ENCODE results near the gene CXCR5.
"Not testable (repeated sequence)": the region's sequence is repeated elsewhere in the genome, so short reads cannot be mapped to it uniquely, and the experiment has no call there.

The CXCR5 gene

GRCh38 chr11:118883368-118884071 is at the start of gene CXCR5:
CXCR5 (plus strand) TSS chr11:118883892; CDS start chr11:118883942, 50 bp downstream.
- DNase-seq = no peak

DNA sequence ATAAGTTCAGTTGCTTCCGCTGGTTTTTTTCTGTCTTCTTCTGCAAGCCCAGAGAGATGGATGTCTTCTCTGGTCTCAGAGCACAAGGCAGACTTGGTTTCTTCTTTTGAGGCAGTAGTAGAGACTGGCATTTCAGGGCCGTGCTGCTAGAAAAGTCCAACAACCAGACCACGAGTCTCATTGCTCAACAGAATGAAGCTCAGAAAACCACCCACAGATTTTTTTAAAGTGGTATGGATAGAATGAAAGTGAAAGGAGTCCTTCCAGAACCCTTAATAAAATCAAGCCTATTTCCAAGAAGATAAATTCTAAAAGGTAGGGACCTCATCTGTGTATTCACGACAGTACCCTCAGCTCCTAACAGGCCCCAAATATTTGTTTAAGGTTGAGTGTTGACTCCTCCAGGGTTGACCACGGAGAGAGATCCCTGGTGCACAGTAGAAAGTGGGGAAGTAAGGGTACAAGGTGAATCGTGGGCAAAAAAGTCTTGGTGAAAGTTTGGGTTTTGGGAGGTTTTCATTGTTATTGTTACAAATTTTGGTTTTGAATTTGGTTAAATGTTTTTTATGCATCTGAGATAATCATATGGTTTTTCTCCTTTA is 49.2 kb upstream of the CXCR5 start:
- no peak for DNase-seq

DNA sequence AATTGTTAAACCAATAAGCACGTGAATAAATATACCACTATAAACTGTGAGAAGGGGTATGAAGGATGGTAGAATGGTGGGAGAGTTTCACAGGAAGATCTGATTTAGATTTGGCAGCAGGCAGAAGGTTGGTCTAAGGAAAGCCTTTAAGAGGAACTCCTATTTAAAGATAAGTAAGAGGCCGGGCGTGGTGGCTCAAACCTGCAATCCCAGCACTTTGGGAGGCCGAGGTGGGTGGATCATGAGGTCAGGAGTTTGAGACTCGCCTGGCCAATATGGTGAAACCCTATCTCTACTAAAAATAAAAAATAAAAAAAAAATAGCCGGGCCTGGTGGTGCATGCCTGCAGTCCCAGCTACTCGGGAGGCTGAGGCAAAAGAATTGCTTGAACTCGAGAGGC is 45.8 kb upstream of the CXCR5 start:
- DNase-seq = no peak

DNA sequence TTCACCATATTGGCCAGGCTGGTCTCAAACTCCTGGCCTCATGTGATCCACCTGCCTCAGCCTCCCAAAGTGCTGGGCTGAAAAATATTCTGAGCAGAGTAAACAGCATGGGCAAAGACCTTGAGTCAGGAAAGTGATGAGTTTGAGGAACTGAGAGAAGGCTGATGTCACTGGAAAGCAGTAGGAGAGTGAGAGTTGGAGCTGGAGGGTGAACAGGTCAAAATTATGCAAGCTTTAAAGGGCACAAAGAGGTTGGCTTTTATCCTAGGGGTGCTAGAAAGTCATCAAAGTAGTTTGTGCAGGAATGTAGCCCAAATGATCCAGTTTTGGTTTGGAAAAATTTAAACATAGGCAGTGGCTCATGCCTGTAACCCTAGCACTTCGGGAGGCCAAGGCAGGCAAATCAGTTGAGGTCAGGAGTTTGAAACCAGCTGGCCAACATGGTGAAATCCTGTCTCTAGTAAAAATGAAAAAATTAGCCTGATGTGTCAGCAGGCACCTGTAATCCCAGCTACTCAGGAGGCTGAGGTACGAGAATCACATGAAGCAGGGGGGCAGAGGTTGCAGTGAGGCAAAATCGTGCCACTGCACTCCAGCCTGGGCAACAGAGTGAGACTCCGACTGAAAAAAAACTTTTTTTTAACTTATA is 44.7 kb upstream of the CXCR5 start:
- DNase-seq = no peak

- DNase-seq = no peak
Observed at GRCh38 chr11:118841469-118842242, 42.0 kb upstream of the CXCR5 start.

DNA sequence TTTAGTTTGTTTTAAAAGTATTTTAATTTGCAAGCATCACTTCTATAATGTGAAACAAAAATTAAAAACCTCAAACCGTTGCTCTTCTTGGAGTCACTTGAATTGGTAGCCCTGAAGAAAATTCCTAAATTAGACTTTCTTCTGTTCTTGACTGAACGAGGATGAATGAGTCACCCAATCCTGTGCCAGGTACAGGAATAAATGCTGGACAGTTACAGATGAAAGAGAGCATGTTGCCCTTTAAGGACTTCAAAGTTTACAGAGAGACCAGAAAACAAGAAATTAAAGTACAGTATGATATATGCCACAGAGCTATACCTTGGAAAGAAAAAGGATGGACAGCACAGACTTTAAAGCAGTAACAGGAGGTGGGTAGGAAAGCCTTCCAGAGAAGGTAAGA is 41.3 kb upstream of the CXCR5 start:
- no peak for DNase-seq

GRCh38 chr11:118842843-118843242 is 40.8 kb upstream of the CXCR5 start:
- not testable (repeated sequence) for DNase-seq

DNA sequence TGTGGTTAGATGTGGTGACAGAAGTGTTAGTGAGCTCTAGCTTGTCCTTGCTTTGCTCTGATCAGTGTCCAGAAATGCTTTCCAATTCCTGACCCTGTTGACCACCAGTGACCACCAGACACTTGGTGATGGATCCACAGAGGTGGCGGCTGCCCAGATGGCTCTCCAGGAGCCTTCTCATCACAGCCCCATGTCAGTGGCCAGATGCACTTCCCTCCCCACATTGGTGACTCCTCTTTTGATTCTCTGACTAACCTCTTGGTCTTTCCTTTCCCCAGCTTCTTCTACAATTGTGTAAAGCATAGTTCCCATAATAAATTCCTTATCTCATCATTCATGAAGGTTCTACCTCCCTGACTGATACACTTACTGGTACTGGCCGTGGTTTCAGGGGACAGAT is 40.1 kb upstream of the CXCR5 start:
- no peak for DNase-seq

DNA sequence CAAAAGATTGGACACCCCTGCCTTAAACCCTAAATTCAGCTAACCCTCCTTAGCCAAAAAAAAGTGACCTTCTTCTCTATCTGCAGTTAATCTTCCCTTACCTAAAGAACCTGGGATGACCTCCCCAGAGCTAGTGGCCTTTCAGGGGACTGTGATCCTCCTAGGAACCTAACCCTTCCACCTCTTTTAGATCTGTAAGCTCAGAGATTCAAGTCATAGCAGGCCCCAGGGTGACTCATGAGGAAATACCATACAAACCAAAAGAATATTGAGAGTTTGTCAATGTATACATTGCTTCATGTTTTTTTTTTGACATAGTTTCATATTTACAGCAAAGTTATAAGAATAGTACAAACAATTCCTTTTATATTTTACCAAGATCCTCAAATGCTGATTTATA is 38.3 kb upstream of the CXCR5 start:
- no peak for DNase-seq

GRCh38 chr11:118846181-118846935 is 37.3 kb upstream of the CXCR5 start:
- no peak for DNase-seq

- DNase-seq = no peak
Observed at GRCh38 chr11:118849825-118850224, 33.9 kb upstream of the CXCR5 start.

DNA sequence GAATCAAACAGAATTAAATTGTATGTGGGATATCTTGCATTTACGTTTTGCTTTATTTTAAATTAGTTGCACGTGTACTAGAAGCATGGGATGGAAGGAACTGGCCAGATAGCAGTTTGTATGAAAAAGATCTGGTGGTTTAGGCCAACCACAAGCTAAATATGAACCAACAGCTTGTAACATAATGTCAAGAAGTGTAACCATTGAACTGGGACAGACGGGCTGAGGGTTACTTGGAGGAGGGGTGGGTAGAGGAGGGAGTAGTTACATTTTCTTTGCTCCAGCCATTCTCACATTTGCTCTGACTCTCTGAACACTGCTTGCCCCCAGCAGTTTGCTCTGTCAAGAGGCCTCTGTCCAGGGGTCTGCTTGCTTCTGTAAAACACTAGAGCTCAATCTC is 31.7 kb upstream of the CXCR5 start:
- DNase-seq = no peak

DNA sequence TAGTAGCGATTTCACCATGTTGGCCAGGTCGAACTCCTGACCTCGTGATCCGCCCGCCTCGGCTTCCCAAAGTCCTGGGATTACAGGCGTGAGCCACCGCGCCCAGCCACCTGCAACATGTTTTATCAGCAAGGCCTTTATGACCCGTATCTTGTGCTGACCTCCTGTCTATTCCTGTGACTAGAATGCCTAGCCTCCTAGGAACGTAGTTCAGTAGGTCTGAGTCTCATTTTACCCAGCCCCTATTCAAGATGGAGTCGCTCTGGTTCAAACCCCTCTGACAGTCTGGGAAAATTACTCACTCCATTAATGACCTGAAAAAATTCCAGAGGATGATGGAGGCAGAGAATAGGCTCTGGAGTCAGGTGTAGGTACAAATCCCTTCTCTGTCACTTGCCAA is 30.0 kb upstream of the CXCR5 start:
- DNase-seq = no peak

DNA sequence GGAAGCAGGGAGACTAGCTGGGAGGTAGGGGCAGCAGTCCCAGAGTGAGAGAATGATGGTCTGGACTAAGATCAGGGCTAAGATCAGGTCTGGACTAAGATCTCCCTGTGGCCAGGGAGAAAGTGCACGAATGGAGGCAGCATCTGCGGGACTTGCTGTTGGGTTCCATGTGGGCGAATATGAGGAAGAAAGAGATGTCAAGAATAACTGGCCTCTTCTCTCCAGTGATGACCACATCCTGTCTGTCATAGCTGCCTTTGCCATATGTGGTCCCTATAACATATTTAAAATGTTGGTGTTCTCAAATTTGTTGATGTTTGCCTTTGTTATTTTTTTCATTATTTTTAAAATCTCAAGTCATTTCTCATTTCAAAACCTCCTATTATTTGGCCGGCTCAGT is 27.4 kb upstream of the CXCR5 start:
- DNase-seq = no peak

DNA sequence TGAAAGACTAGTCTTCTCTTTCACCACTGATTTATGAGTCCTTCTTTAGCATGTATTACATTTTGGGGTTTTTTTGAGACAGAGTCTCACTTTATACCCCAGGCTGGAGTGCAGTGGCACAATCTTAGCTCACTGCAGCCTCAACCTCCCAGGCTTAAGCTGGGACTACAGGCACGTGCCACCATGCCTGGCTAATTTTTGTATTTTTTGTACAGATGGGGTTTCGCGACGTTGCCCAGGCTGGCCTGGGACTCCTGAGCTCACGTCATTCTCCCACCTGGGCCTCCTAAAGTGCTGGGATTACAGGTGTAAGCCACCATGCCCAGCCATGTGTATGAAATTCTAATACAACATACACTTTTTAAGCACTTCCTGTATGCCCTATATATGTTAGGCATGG is 26.3 kb upstream of the CXCR5 start:
- no peak for DNase-seq

DNA sequence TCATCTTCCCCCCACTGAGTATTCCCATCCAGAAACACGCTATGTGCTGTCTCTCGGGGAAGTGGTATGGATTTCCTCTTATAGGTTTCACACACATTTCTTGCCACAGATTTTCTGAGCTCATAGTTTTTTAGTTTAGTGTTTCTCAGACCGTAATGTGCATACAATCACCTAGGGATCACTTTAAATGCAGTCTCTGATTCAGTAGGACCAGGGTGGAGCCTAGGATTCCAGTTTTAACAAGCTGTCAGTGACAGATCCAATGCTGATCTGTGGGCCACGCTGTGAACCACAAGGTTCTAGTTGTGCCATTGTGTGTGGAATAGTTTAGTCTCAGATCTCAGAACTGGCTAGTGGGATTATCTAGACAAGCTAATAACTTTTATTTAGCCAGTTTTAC is 23.7 kb upstream of the CXCR5 start:
- DNase-seq = no peak

- no peak for DNase-seq
Observed at GRCh38 chr11:118868659-118869058, 15.0 kb upstream of the CXCR5 start.

- no peak for DNase-seq
Observed at GRCh38 chr11:118870396-118871343, 13.0 kb upstream of the CXCR5 start.

- no peak for DNase-seq
Observed at GRCh38 chr11:118872403-118872821, 11.3 kb upstream of the CXCR5 start.

- DNase-seq = no peak
Observed at GRCh38 chr11:118873804-118874203, 9.9 kb upstream of the CXCR5 start.

DNA sequence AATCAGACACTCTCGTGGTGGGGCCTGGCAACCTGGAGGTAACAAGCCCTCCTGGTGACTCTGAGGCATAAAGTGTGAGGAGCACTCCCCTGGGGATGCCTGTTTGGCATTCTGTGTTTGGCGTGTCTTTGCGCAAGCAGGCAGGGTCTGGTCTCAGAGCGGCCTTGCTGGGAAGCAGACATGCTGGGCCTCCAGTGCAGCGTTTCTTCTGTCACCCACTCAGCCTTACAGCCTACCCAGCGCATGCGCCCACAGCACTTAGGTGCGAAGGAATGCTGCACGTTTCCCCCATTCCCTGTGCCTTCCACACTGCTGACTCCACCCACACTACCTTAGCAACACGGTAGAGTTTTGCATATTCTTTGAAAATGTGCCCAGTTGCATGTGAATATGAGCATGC is 7.4 kb upstream of the CXCR5 start:
- no peak for DNase-seq

Data from NCI-H69 (cell line).